K562 (cell line): ENCODE measurements around the gene MMP15. TPM values are rescaled to one million over a fixed set of nuclear protein-coding genes. Genes with fewer than 3 reads are reported as not detected.

Experiments
- ATAC-seq: fragments of 200-7000 bp; cut with Tn5 transposase; 3 replicates; pipeline ENCODE4 v1.9.1; 2020; ENCODE audit warnings: moderate library complexity
- BruUV-seq: library from RNA; stranded (reverse); fragments of 400-500 nt; replicated peaks from 2 replicates; lab custom pipeline; 2021; lab: Mats Ljungman, UMichigan
- CTCF ChIA-PET: fragments of 300-600 bp; formaldehyde crosslinking; extraction: SDS; loops from one replicate; lab custom pipeline; 2021; ENCODE audit warnings: low intra/inter-chr PET ratio; lab: Yijun Ruan, JAX
- POLR2A ChIA-PET: fragments of 300-600, 350-650 bp; sonication (Branson Sonifier 250); formaldehyde crosslinking; extraction: SDS; loops from one replicate; lab custom pipeline; 2021; ENCODE audit warnings: antibody characterized with exemption, inconsistent platforms; lab: Yijun Ruan, JAX
- DNase-seq, 4 experiments: peaks; one replicate each; pipeline versions ENCODE4 v3.0.0 to v3.0.0-alpha.2; 2011 to 2018; ENCODE audit warnings: low spot score in 3 of 4, mixed read lengths in 3 of 4; ENCODE audit errors: extremely low read depth in 1 of 4
- FAIRE-seq: peaks from 2 replicates; lab custom pipeline; 2011; peaks lifted over from hg19 to GRCh38; lab: Jason Lieb, UNC
- H2AFZ ChIP-seq: 2 replicates; pipeline ENCODE4 v1.6.0; 2011; ENCODE audit warnings: low read depth, low read length, control low read depth, inconsistent platforms
- H3K27ac ChIP-seq: fragments of 200-600 bp; 3 replicates; pipeline ENCODE4 v1.8.0; 2011; ENCODE audit warnings: low read depth, mild to moderate bottlenecking, control low read depth, inconsistent platforms, low read length, moderate library complexity, mixed read lengths; ENCODE audit errors: extremely low read depth
- H3K27me3 ChIP-seq, 2 experiments: fragments of 300-600 bp in 1 of 2; 2 replicates in 1 of 2; 3 replicates in 1 of 2; pipeline versions ENCODE4 v1.6.0 to v1.8.0; 2011; ENCODE audit warnings: inconsistent platforms in 2 of 2, low read length in 2 of 2, mild to moderate bottlenecking in 1 of 2, mixed read lengths in 1 of 2, moderate library complexity in 1 of 2; ENCODE audit not compliant: control insufficient read depth in 2 of 2, insufficient read depth in 2 of 2
- H3K36me3 ChIP-seq: fragments of 300-600 bp; 3 replicates; pipeline ENCODE4 v1.8.0; 2011; ENCODE audit warnings: mild to moderate bottlenecking, low read length, inconsistent platforms; ENCODE audit not compliant: control insufficient read depth, insufficient read depth
- H3K4me1 ChIP-seq, 2 experiments: fragments of 200-600 bp in 1 of 2; replicated peaks in 1 of 2; 2 replicates in 1 of 2; 3 replicates in 1 of 2; pipeline versions ENCODE4 v1.5.1 to v1.8.0; 2011; ENCODE audit warnings: inconsistent platforms in 2 of 2, low read length in 2 of 2, mild to moderate bottlenecking in 1 of 2, mixed read lengths in 1 of 2, moderate library complexity in 1 of 2; ENCODE audit not compliant: control insufficient read depth in 2 of 2, insufficient read depth in 2 of 2
- H3K4me2 ChIP-seq: 2 replicates; pipeline ENCODE4 v1.6.1; 2011; ENCODE audit warnings: low read length, control low read depth, inconsistent platforms, mixed read lengths; ENCODE audit not compliant: insufficient read depth
- H3K4me3 ChIP-seq: fragments of 200-600 bp; sonication (generic), shearing (Covaris generic); 2 replicates; pipeline ENCODE4 v1.5.1; 2016; ENCODE audit warnings: control low read depth, inconsistent platforms
- H3K79me2 ChIP-seq: fragments of 200-600 bp; 3 replicates; pipeline ENCODE4 v1.8.0; 2011; ENCODE audit warnings: low read length, inconsistent platforms; ENCODE audit not compliant: control insufficient read depth, insufficient read depth
- H3K9ac ChIP-seq, 2 experiments: 2 replicates each; pipeline versions ENCODE4 v1.6.0 to v1.6.1; 2011; ENCODE audit warnings: low read depth in 2 of 2, low read length in 2 of 2, control low read depth in 1 of 2, inconsistent platforms in 1 of 2, mild to moderate bottlenecking in 1 of 2, mixed read lengths in 1 of 2; ENCODE audit not compliant: insufficient read depth in 1 of 2
- H3K9me1 ChIP-seq: one replicate; pipeline ENCODE4 v1.6.0; 2011; ENCODE audit warnings: inconsistent platforms, mild to moderate bottlenecking, low read length, moderate library complexity; ENCODE audit not compliant: control insufficient read depth, insufficient read depth
- H3K9me3 ChIP-seq: replicated peaks from 2 replicates; pipeline ENCODE4 v1.5.1; 2011; ENCODE audit warnings: low read depth, low read length, inconsistent platforms; ENCODE audit not compliant: control insufficient read depth, insufficient read depth
- H4K20me1 ChIP-seq: replicated peaks from 2 replicates; pipeline ENCODE4 v1.6.1; 2011; ENCODE audit warnings: low read length, inconsistent platforms, mixed read lengths; ENCODE audit not compliant: control insufficient read depth, insufficient read depth
- ARNT ChIP-seq, 2 experiments: fragments of 450-650 bp; IDR thresholded peaks; 2 replicates each; pipeline ENCODE4 v1.6.1; 2016; ENCODE audit warnings: mild to moderate bottlenecking in 1 of 2
- CREBBP ChIP-seq: IDR thresholded peaks from one replicate; pipeline ENCODE4 v1.6.1; 2012; ENCODE audit warnings: low read depth, mild to moderate bottlenecking, control low read depth, inconsistent platforms, low read length
- ETV1 ChIP-seq: fragments of 450-650 bp; conservative IDR thresholded peaks from 2 replicates; pipeline ENCODE4 v1.6.1; 2016; ENCODE audit warnings: missing genetic modification characterization, control low read depth, low read depth, missing compliant biosample characterization
- FOSL1 ChIP-seq: fragments of 200-800 bp; sonication (Bioruptor generic); conservative IDR thresholded peaks from 2 replicates; pipeline ENCODE4 v1.6.1; 2016; ENCODE audit warnings: missing genetic modification characterization, missing compliant biosample characterization
- IFI16 ChIP-seq: fragments of 250-450 bp; sonication (Bioruptor Pico); IDR thresholded peaks from 2 replicates; pipeline ENCODE4 v2.1.2; 2022; ENCODE audit warnings: mild to moderate bottlenecking, inconsistent platforms
- MCM7 ChIP-seq, 2 experiments: fragments of 450-650 bp; IDR thresholded peaks; 2 replicates each; pipeline ENCODE4 v1.6.1; 2016 to 2018
- MECOM ChIP-seq: fragments of 250-450 bp; sonication (Bioruptor Pico); IDR thresholded peaks from 2 replicates; pipeline ENCODE4 v1.8.0; 2022; ENCODE audit warnings: inconsistent platforms
- MYC ChIP-seq, 2 experiments: fragments of 250-450 bp in 1 of 2; sonication (Bioruptor Pico) in 1 of 2; IDR thresholded peaks; 2 replicates each; pipeline versions ENCODE4 v1.5.1 to v1.6.1; 2012 to 2021; ENCODE audit warnings: low read depth in 2 of 2, borderline replicate concordance in 1 of 2, improper control_type of control experiment in 1 of 2, low read length in 1 of 2, mild to moderate bottlenecking in 1 of 2, moderate library complexity in 1 of 2
- NONO ChIP-seq, 2 experiments: fragments of 200-400 bp in 1 of 2; fragments of 450-650 bp in 1 of 2; formaldehyde crosslinking in 1 of 2; IDR thresholded peaks; 2 replicates each; pipeline ENCODE4 v1.6.1; 2017; ENCODE audit warnings: low read depth in 2 of 2, mild to moderate bottlenecking in 2 of 2, moderate library complexity in 2 of 2, low read length in 1 of 2
- PHTF2 ChIP-seq: fragments of 250-450 bp; sonication (Bioruptor Pico); IDR thresholded peaks from 2 replicates; pipeline ENCODE4 v1.5.0; 2021; ENCODE audit warnings: mild to moderate bottlenecking
- STAT5A ChIP-seq: IDR thresholded peaks from 2 replicates; pipeline ENCODE4 v1.6.1; 2012; ENCODE audit warnings: low read length, inconsistent platforms, borderline replicate concordance
- TCF15 ChIP-seq: fragments of 250-450 bp; sonication (Bioruptor Pico); IDR thresholded peaks from 2 replicates; pipeline ENCODE4 v1.8.0; 2022; ENCODE audit warnings: moderate library complexity, mild to moderate bottlenecking, inconsistent platforms
- TCF7 ChIP-seq: sonication (generic); IDR thresholded peaks from 2 replicates; pipeline ENCODE4 v1.6.1; 2016; ENCODE audit warnings: antibody characterized with exemption, borderline replicate concordance
- ZNF449 ChIP-seq: fragments of 250-450 bp; sonication (Bioruptor Pico); IDR thresholded peaks from 2 replicates; pipeline ENCODE4 v1.8.0; 2022; ENCODE audit warnings: moderate library complexity, mild to moderate bottlenecking, inconsistent platforms
- WGBS: fragments of 100-300 bp; shearing (Covaris generic); methylation state at CpG from one replicate; pipeline ENCODE4 v1.1.6; 2016; ENCODE audit warnings: low coverage, mixed read lengths; ENCODE audit not compliant: insufficient coverage; ENCODE audit errors: missing lambda C conversion rate; 5-methylcytosine and 5-hydroxymethylcytosine counted together
- in situ Hi-C: fragments of 300-500 bp; cut with MboI; formaldehyde crosslinking; loops from 4 replicates; pipeline ENCODE4 v1.15.0; 2018; ENCODE audit warnings: inconsistent platforms, mixed read lengths
- intact Hi-C: fragments of 100-400 bp; cut with micrococcal nuclease; formaldehyde crosslinking; loops from 2 replicates; pipeline ENCODE4 v1.14.2; 2022
- polyA plus RNA-seq, 8 experiments: library from polyadenylated mRNA; depleted of rRNA in 4 of 8; stranded (reverse) in 5 of 8; unstranded in 3 of 8; fragments of >200 nt; fragmentation: Nextera tagmentation in 2 of 8; fragmentation: Illumina TruSeq in 1 of 8; extraction: Ambion mirVana in 2 of 8; extraction: Trizol in 1 of 8; gene quantifications; 2 replicates each; pipeline versions ENCODE4 v1.2.1 to v1.2.3, GENCODE V29; 2011 to 2014; ENCODE audit warnings: inconsistent platforms in 1 of 8, missing spikeins in 1 of 8
- total RNA-seq, 7 experiments: library from RNA; depleted of rRNA in 6 of 7; stranded (reverse); fragments of >200 nt in 6 of 7; fragmentation: Illumina TruSeq in 2 of 7; extraction: Trizol in 2 of 7; gene quantifications; 2 replicates each; pipeline versions ENCODE4 v1.2.1 to v1.2.3, GENCODE V29; 2011 to 2021; ENCODE audit warnings: low replicate concordance in 1 of 7
- TF ChIP-seq, protein P1 (sequence below): fragments of 250-450 bp; sonication (Bioruptor Pico); IDR thresholded peaks from 2 replicates; pipeline ENCODE4 v1.5.0; 2022; ENCODE audit warnings: mild to moderate bottlenecking
- TF ChIP-seq, protein P2 (sequence below): fragments of 450-650 bp; formaldehyde crosslinking; IDR thresholded peaks from 2 replicates; pipeline ENCODE4 v1.4.0; 2020; ENCODE audit warnings: mild to moderate bottlenecking

MMP15 gene
- total and polyA plus RNA-seq, 9 of the 15 experiments (the other 6 are each of a cell fraction or from before 2014, with no cell fraction given): 0.01 to 20.4 (median 5.5) TPM

GRCh38 chr16:57987441-57988177 lies 37.9 kb upstream of the MMP15 start (continued):
- TF ChIP-seq, protein P1, sequence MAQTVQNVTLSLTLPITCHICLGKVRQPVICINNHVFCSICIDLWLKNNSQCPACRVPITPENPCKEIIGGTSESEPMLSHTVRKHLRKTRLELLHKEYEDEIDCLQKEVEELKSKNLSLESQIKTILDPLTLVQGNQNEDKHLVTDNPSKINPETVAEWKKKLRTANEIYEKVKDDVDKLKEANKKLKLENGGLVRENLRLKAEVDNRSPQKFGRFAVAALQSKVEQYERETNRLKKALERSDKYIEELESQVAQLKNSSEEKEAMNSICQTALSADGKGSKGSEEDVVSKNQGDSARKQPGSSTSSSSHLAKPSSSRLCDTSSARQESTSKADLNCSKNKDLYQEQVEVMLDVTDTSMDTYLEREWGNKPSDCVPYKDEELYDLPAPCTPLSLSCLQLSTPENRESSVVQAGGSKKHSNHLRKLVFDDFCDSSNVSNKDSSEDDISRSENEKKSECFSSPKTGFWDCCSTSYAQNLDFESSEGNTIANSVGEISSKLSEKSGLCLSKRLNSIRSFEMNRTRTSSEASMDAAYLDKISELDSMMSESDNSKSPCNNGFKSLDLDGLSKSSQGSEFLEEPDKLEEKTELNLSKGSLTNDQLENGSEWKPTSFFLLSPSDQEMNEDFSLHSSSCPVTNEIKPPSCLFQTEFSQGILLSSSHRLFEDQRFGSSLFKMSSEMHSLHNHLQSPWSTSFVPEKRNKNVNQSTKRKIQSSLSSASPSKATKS (CRISPR knock-in tag): no peak
- TF ChIP-seq ARNT (IDR thresholded peaks at IDR 0.05) (no peak), NONO (IDR thresholded peaks at IDR 0.05; ENCODE audit: low read depth in 2 of 2, low read length in 1 of 2) (no peak), CREBBP (no peak), STAT5A (no peak), IFI16 (no peak), MECOM (CRISPR knock-in tag) (no peak), ETV1 (tag) (no peak)
- TF ChIP-seq, all 486 proteins: peak for 0

DNA sequence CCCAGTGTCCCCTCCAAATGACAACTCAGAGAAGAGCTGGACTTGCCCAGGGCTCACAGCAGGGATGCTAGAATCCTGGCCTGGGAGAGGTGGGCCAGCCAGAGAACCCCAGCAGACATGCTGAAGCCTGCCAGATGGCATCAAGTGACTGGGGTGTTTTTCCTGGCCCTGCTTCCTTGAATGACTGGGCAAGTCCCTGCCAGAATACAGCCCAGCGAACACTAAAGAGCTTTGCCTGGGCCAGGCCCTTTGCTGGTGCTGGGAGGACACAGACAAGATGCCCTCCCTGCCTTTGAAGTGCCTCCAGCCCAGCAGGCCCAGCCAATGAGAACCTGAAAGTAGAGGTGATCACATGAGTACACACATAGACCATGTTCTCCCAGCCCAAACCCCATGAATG lies 36.6 kb upstream of the MMP15 start:
- H3K79me2 ChIP-seq: no peaks in the 10 kb centered on the region
- in situ Hi-C loops: no loop called here
- H3K4me3 ChIP-seq: no peak overlapping the region
- H4K20me1 ChIP-seq: no peaks in the 10 kb centered on the region
- ChIA-PET POLR2A (no interaction called here), CTCF (no interaction called here)
- H3K9me1 ChIP-seq: no peaks in the 10 kb centered on the region
- FAIRE-seq (no peak), DNase-seq (no peak), ATAC-seq (no peak)
- no peak overlapping the region for H2AFZ ChIP-seq
- intact Hi-C loops: no loop called here
- no TSS peak for BruUV-seq
- no peaks in the 10 kb centered on the region for H3K9me3 ChIP-seq
- no peak overlapping the region for H3K4me2 ChIP-seq
- 17% methylated on average over 1 of the region's 1 CpG for WGBS
- no peak overlapping the region for H3K9ac ChIP-seq
- H3K27ac ChIP-seq: no peak overlapping the region
- H3K27me3 ChIP-seq: no peaks in the 10 kb centered on the region
- H3K4me1 ChIP-seq: peaks cover 6 to 24% of the 10 kb centered on the region in 2 experiments; a peak in 4 of 5 replicates
- H3K36me3 ChIP-seq: no peaks in the 10 kb centered on the region
- no peak for TF ChIP-seq MCM7 (IDR thresholded peaks at IDR 0.05)
- no peak for TF ChIP-seq ETV1 (tag)
- TF ChIP-seq ZNF449 (CRISPR knock-in tag): no peak
- TF ChIP-seq TCF7: no peak
- no peak for TF ChIP-seq PHTF2 (CRISPR knock-in tag)
- TF ChIP-seq TCF15 (CRISPR knock-in tag): no peak
- no peak for TF ChIP-seq MYC (IDR thresholded peaks at IDR 0.05; ENCODE audit: low read depth, low read length)
- TF ChIP-seq MYC (CRISPR knock-in tag; IDR thresholded peaks at IDR 0.05; ENCODE audit: borderline replicate concordance, low read depth): no peak
- TF ChIP-seq FOSL1 (tag): no peak
- TF ChIP-seq, protein P2, sequence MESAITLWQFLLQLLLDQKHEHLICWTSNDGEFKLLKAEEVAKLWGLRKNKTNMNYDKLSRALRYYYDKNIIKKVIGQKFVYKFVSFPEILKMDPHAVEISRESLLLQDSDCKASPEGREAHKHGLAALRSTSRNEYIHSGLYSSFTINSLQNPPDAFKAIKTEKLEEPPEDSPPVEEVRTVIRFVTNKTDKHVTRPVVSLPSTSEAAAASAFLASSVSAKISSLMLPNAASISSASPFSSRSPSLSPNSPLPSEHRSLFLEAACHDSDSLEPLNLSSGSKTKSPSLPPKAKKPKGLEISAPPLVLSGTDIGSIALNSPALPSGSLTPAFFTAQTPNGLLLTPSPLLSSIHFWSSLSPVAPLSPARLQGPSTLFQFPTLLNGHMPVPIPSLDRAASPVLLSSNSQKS (CRISPR knock-in tag): no peak
